Ishikawa (cell line): ENCODE data around the gene NSUN2.

ENCODE experiments used
- CEBPB ChIP-seq: IDR thresholded peaks from 2 replicates; pipeline ENCODE4 v1.6.1; 2012
- CREB1 ChIP-seq: IDR thresholded peaks from 2 replicates; pipeline ENCODE4 v1.6.1; 2012; ENCODE audit warnings: low read depth
- EGR1 ChIP-seq: IDR thresholded peaks from 2 replicates; pipeline ENCODE4 v1.6.1; 2012
- EP300 ChIP-seq: IDR thresholded peaks from 2 replicates; pipeline ENCODE4 v1.6.1; 2012; ENCODE audit warnings: borderline replicate concordance
- FOXM1 ChIP-seq: IDR thresholded peaks from 2 replicates; pipeline ENCODE4 v1.6.1; 2012; ENCODE audit warnings: low read depth, borderline replicate concordance
- MAX ChIP-seq: IDR thresholded peaks from 2 replicates; pipeline ENCODE4 v1.6.1; 2012
- NFIC ChIP-seq: IDR thresholded peaks from 2 replicates; pipeline ENCODE4 v1.6.1; 2012
- RAD21 ChIP-seq: IDR thresholded peaks from 2 replicates; pipeline ENCODE4 v1.6.1; 2012; ENCODE audit warnings: low read depth
- REST ChIP-seq: IDR thresholded peaks from 2 replicates; pipeline ENCODE4 v1.6.1; 2012; ENCODE audit warnings: low read depth, mild to moderate bottlenecking
- TAF1 ChIP-seq: IDR thresholded peaks from 2 replicates; pipeline ENCODE4 v1.6.1; 2012; ENCODE audit warnings: low read depth, mild to moderate bottlenecking
- TCF12 ChIP-seq: IDR thresholded peaks from 2 replicates; pipeline ENCODE4 v1.6.1; 2012; ENCODE audit warnings: low read depth
- TEAD4 ChIP-seq: IDR thresholded peaks from 2 replicates; pipeline ENCODE4 v1.6.1; 2012
- USF1 ChIP-seq: IDR thresholded peaks from 2 replicates; pipeline ENCODE4 v1.6.1; 2012
- YY1 ChIP-seq: IDR thresholded peaks from 2 replicates; pipeline ENCODE4 v1.6.1; 2012; ENCODE audit warnings: low read depth
- ZBTB7A ChIP-seq: IDR thresholded peaks from 2 replicates; pipeline ENCODE4 v1.6.1; 2012; ENCODE audit warnings: low read depth

NSUN2 gene

GRCh38 chr5:6633469-6634245, 813 bp upstream of the NSUN2 start:
- TF ChIP-seq USF1 (peak; percentile 17; the same call in 1 of the 2 replicates), CREB1 (no peak), CEBPB (no peak), REST (no peak), TAF1 (no peak; the same call in 1 of the 2 replicates), NFIC (no peak), YY1 (no peak), ZBTB7A (peak; percentile 84), FOXM1 (no peak), EP300 (no peak), EGR1 (no peak), MAX (peak; percentile 74), TCF12 (0 out of 2 replicates have a peak, but pooled peaks have one; percentile 20), RAD21 (no peak), TEAD4 (no peak)

GRCh38 chr5:6632324-6632887, 438 bp downstream of the NSUN2 start:
- TF ChIP-seq USF1 (no peak), RAD21 (no peak), NFIC (no peak), CREB1 (no peak), MAX (no peak), TCF12 (no peak), ZBTB7A (no peak), EP300 (no peak), EGR1 (no peak; the same call in 1 of the 2 replicates), CEBPB (no peak), TAF1 (no peak), REST (no peak)

GRCh38 chr5:6631441-6631840, 1.4 kb downstream of the NSUN2 start:
- TF ChIP-seq ZBTB7A = no peak
- no peak for TF ChIP-seq RAD21
- no peak for TF ChIP-seq REST
- TF ChIP-seq CREB1 = no peak
- no peak for TF ChIP-seq FOXM1
- TF ChIP-seq TCF12 = no peak
- no peak for TF ChIP-seq EP300
- TF ChIP-seq EGR1 = no peak
- no peak for TF ChIP-seq USF1
- no peak for TF ChIP-seq CEBPB
- TF ChIP-seq TEAD4 = no peak
